ENCODE data around the gene WASF1. TPM values are rescaled to one million over a fixed set of nuclear protein-coding genes. Genes with fewer than 3 reads are reported as not detected.
A peak's percentile ranks its signal among the peaks of the same experiment; 100 is the strongest.

The WASF1 gene
- polyA plus RNA-seq, 4 donors, result 0.89 to 4.7 (median 2.8) TPM

GRCh38 chr6:110183292-110183885 lies 3.9 kb upstream of the WASF1 start:
- H3K4me3 ChIP-seq (ENCODE audit: low read depth in 1 of 3, low read length in 3 of 3), result no peak overlapping the region
- FAIRE-seq, result no peak
- WGBS, 3 donors, result 70 to 76% (median 73%) methylated on average over 5 of the region's 5 CpGs
- H3K9me3 ChIP-seq (ENCODE audit: control insufficient read depth in 2 of 2, insufficient read depth in 1 of 2, low read depth in 1 of 2, low read length in 1 of 2), result no peaks in the 10 kb centered on the region
- no peak overlapping the region for H3K27ac ChIP-seq (ENCODE audit: low read depth in 1 of 3, low read length in 2 of 3)
- peaks cover 0 to 4% (median 0%) of the 10 kb centered on the region in 3 donors for H3K36me3 ChIP-seq (ENCODE audit: control insufficient read depth in 3 of 3, insufficient read depth in 2 of 3, low read depth in 1 of 3, low read length in 3 of 3)
- H3K27me3 ChIP-seq (ENCODE audit: control insufficient read depth in 3 of 3, insufficient read depth in 3 of 3, low read length in 3 of 3), result no peaks in the 10 kb centered on the region
- H3K4me1 ChIP-seq (ENCODE audit: control insufficient read depth in 3 of 3, insufficient read depth in 2 of 3, low read depth in 1 of 3, low read length in 2 of 3), result peaks cover 0 to 15% (median 7%) of the 10 kb centered on the region in 3 donors
- DNase-seq, result no peak

GRCh38 chr6:110181131-110182030 lies 1.9 kb upstream of the WASF1 start:
- peak in 1 of 2 donors; percentile 5 for DNase-seq
- peak overlapping the region; percentile 74 to 84 (median 76) for H3K4me3 ChIP-seq (ENCODE audit: low read depth in 1 of 3, low read length in 3 of 3)
- H3K36me3 ChIP-seq (ENCODE audit: control insufficient read depth in 3 of 3, insufficient read depth in 2 of 3, low read depth in 1 of 3, low read length in 3 of 3), result peaks cover 0 to 4% (median 0%) of the 10 kb centered on the region in 3 donors
- H3K27ac ChIP-seq (ENCODE audit: low read depth in 1 of 3, low read length in 2 of 3), result no peak overlapping the region
- FAIRE-seq, result no peak
- H3K9me3 ChIP-seq (ENCODE audit: control insufficient read depth in 2 of 2, insufficient read depth in 1 of 2, low read depth in 1 of 2, low read length in 1 of 2), result no peaks in the 10 kb centered on the region
- WGBS, 3 donors, result 44 to 50% (median 49%) methylated on average over 6 of the region's 6 CpGs
- H3K27me3 ChIP-seq (ENCODE audit: control insufficient read depth in 3 of 3, insufficient read depth in 3 of 3, low read length in 3 of 3), result no peaks in the 10 kb centered on the region
- peaks cover 0 to 15% (median 7%) of the 10 kb centered on the region in 3 donors for H3K4me1 ChIP-seq (ENCODE audit: control insufficient read depth in 3 of 3, insufficient read depth in 2 of 3, low read depth in 1 of 3, low read length in 2 of 3)

DNA sequence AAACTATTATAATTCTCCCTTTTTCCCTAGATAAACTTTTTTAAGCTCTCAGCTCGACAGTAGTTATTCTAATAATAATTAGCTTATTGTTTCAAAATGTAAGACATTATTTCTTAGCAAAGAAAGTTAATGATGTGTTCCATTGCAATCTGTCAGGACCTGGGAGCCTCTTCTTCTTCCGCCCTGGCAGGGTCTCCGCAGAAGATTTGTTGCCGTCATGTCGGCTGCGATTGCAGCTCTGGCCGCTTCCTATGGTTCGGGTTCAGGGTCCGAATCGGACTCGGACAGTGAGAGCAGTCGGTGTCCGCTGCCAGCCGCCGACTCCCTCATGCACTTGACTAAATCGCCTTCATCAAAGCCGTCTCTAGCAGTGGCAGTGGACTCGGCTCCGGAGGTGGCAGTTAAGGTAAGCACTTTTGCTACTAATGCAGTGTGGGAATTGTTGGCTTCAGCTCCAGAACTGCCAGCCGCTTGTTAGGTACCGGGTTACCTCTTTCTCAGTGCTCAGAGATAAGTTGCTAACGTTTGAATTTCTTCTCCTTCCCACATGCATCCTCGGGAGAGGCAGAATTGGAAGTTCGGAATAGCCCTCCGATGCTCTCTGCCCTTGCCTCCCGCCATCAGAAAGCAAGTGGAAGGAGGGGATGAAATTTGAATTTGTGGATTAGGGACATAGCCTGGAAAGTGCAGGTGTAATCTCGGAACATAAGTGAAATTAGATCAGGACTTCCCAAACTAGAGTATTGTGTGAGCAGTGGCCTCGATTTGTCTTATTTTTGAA lies 948 bp upstream of the WASF1 start, which contains the start of gene CDC40:
TSS of gene CDC40 (plus strand) at position 200 of the 781 bp plus-strand sequence. CDS start at position 218, 18 bp downstream.
- FAIRE-seq (no peak), DNase-seq (no peak)
- Histone ChIP-seq H3K4me1 (ENCODE audit: control insufficient read depth in 3 of 3, insufficient read depth in 2 of 3, low read depth in 1 of 3, low read length in 2 of 3) (peaks cover 0 to 15% (median 7%) of the 10 kb centered on the region in 3 donors), H3K4me3 (ENCODE audit: low read depth in 1 of 3, low read length in 3 of 3) (peak within 1 kb of the TSS; percentile 74 to 84 (median 76)), H3K27ac (ENCODE audit: low read depth in 1 of 3, low read length in 2 of 3) (peak within 1 kb of the TSS in 2 of 3 donors; percentile 67 to 90), H3K36me3 (ENCODE audit: control insufficient read depth in 3 of 3, insufficient read depth in 2 of 3, low read depth in 1 of 3, low read length in 3 of 3) (peaks cover 0 to 4% (median 0%) of the 10 kb centered on the region in 3 donors), H3K9me3 (ENCODE audit: control insufficient read depth in 2 of 2, insufficient read depth in 1 of 2, low read depth in 1 of 2, low read length in 1 of 2) (no peaks in the 10 kb centered on the region), H3K27me3 (ENCODE audit: control insufficient read depth in 3 of 3, insufficient read depth in 3 of 3, low read length in 3 of 3) (no peaks in the 10 kb centered on the region)
- whole genome bisulfite sequencing, 3 donors, result 0% methylated on average over 28 of the region's 28 CpGs

GRCh38 chr6:110178626-110179405 lies 654 bp downstream of the WASF1 start:
- 0 to 1% (median 0%) methylated on average over 58 to 66 of the region's 66 CpGs for WGBS, 3 donors
- H3K36me3 ChIP-seq (ENCODE audit: control insufficient read depth in 3 of 3, insufficient read depth in 2 of 3, low read depth in 1 of 3, low read length in 3 of 3), result peaks cover 0 to 4% (median 0%) of the 10 kb centered on the region in 3 donors
- H3K27me3 ChIP-seq (ENCODE audit: control insufficient read depth in 3 of 3, insufficient read depth in 3 of 3, low read length in 3 of 3), result no peaks in the 10 kb centered on the region
- H3K9me3 ChIP-seq (ENCODE audit: control insufficient read depth in 2 of 2, insufficient read depth in 1 of 2, low read depth in 1 of 2, low read length in 1 of 2), result no peaks in the 10 kb centered on the region
- H3K4me3 ChIP-seq (ENCODE audit: low read depth in 1 of 3, low read length in 3 of 3), result peak overlapping the region; percentile 72 to 84 (median 74)
- H3K27ac ChIP-seq (ENCODE audit: low read depth in 1 of 3, low read length in 2 of 3), result peak overlapping the region in 2 of 3 donors; percentile 67 to 76
- H3K4me1 ChIP-seq (ENCODE audit: control insufficient read depth in 3 of 3, insufficient read depth in 2 of 3, low read depth in 1 of 3, low read length in 2 of 3), result peaks cover 0 to 15% (median 7%) of the 10 kb centered on the region in 3 donors
- no peak for FAIRE-seq
- peak; percentile 58 to 72 for DNase-seq

GRCh38 chr6:110173506-110174132 lies 5.9 kb downstream of the WASF1 start:
- H3K27ac ChIP-seq (ENCODE audit: low read depth in 1 of 3, low read length in 2 of 3), result no peak overlapping the region
- DNase-seq (no peak), FAIRE-seq (no peak)
- H3K9me3 ChIP-seq (ENCODE audit: control insufficient read depth in 2 of 2, insufficient read depth in 1 of 2, low read depth in 1 of 2, low read length in 1 of 2), result no peaks in the 10 kb centered on the region
- 53 to 80% (median 63%) methylated on average over 4 of the region's 4 CpGs for WGBS, 3 donors
- H3K4me1 ChIP-seq (ENCODE audit: control insufficient read depth in 3 of 3, insufficient read depth in 2 of 3, low read depth in 1 of 3, low read length in 2 of 3), result no peaks in the 10 kb centered on the region
- no peaks in the 10 kb centered on the region for H3K36me3 ChIP-seq (ENCODE audit: control insufficient read depth in 3 of 3, insufficient read depth in 2 of 3, low read depth in 1 of 3, low read length in 3 of 3)
- H3K27me3 ChIP-seq (ENCODE audit: control insufficient read depth in 3 of 3, insufficient read depth in 3 of 3, low read length in 3 of 3), result no peaks in the 10 kb centered on the region
- H3K4me3 ChIP-seq (ENCODE audit: low read depth in 1 of 3, low read length in 3 of 3), result no peak overlapping the region

GRCh38 chr6:110170081-110170480 lies 9.4 kb downstream of the WASF1 start:
- Histone ChIP-seq H3K27me3 (ENCODE audit: control insufficient read depth in 3 of 3, insufficient read depth in 3 of 3, low read length in 3 of 3) (no peaks in the 10 kb centered on the region), H3K4me3 (ENCODE audit: low read depth in 1 of 3, low read length in 3 of 3) (no peak overlapping the region), H3K27ac (ENCODE audit: low read depth in 1 of 3, low read length in 2 of 3) (no peak overlapping the region), H3K36me3 (ENCODE audit: control insufficient read depth in 3 of 3, insufficient read depth in 2 of 3, low read depth in 1 of 3, low read length in 3 of 3) (no peaks in the 10 kb centered on the region), H3K4me1 (ENCODE audit: control insufficient read depth in 3 of 3, insufficient read depth in 2 of 3, low read depth in 1 of 3, low read length in 2 of 3) (no peaks in the 10 kb centered on the region), H3K9me3 (ENCODE audit: control insufficient read depth in 2 of 2, insufficient read depth in 1 of 2, low read depth in 1 of 2, low read length in 1 of 2) (no peaks in the 10 kb centered on the region)
- FAIRE-seq, result no peak
- 90 to 100% (median 92%) methylated on average over 2 of the region's 2 CpGs for WGBS, 3 donors
- DNase-seq, result no peak

DNA sequence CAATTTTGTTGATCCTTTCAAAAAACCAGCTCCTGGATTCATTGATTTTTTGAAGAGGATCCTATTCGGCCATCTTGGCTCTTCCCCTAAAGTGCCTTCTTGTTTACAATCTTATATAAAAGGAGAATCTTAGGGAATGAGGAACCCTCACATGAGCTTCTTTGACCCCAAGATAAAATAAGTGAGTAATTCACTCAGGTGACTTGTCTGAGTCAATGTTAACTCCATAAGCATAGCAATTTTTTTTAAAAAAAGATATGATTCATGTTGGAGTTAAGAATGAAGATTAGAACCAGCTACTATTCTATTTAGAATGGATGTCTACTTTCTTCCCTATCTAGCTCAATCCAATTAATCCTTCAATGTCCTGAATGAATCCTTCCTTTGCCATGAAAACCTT lies 21.0 kb downstream of the WASF1 start:
- no peak for FAIRE-seq
- no peaks in the 10 kb centered on the region for H3K27me3 ChIP-seq (ENCODE audit: control insufficient read depth in 3 of 3, insufficient read depth in 3 of 3, low read length in 3 of 3)
- no peak overlapping the region for H3K27ac ChIP-seq (ENCODE audit: low read depth in 1 of 3, low read length in 2 of 3)
- 91 to 100% (median 95%) methylated on average over 1 of the region's 1 CpG for WGBS, 3 donors
- H3K36me3 ChIP-seq (ENCODE audit: control insufficient read depth in 3 of 3, insufficient read depth in 2 of 3, low read depth in 1 of 3, low read length in 3 of 3), result no peaks in the 10 kb centered on the region
- no peak overlapping the region for H3K4me3 ChIP-seq (ENCODE audit: low read depth in 1 of 3, low read length in 3 of 3)
- no peaks in the 10 kb centered on the region for H3K9me3 ChIP-seq (ENCODE audit: control insufficient read depth in 2 of 2, insufficient read depth in 1 of 2, low read depth in 1 of 2, low read length in 1 of 2)
- no peaks in the 10 kb centered on the region for H3K4me1 ChIP-seq (ENCODE audit: control insufficient read depth in 3 of 3, insufficient read depth in 2 of 3, low read depth in 1 of 3, low read length in 2 of 3)
- no peak for DNase-seq

Data from small intestine (tissue), 7 donors.